Liver (tissue), 9 donors: Measurements from ENCODE around the gene KRTAP22-2. TPM values are rescaled to one million over a fixed set of nuclear protein-coding genes. Genes with fewer than 3 reads are reported as not detected.

Experiments
- DNase-seq: peaks from one replicate; pipeline ENCODE4 v3.0.0-alpha.2; 2017; ENCODE audit warnings: low spot score
- H3K27ac ChIP-seq, 2 donors: one replicate each; pipeline ENCODE4 v1.7.0; 2013; ENCODE audit warnings: inconsistent platforms in 2 of 2, low read length in 2 of 2, control low read depth in 1 of 2, low read depth in 1 of 2, mild to moderate bottlenecking in 1 of 2
- H3K27me3 ChIP-seq, 4 donors: one replicate each; pipeline versions ENCODE4 v1.6.1 to v1.7.0; 2013; ENCODE audit warnings: low read length in 3 of 4, inconsistent platforms in 1 of 4, mild to moderate bottlenecking in 1 of 4, moderate library complexity in 1 of 4; ENCODE audit not compliant: control insufficient read depth in 4 of 4, insufficient read depth in 4 of 4
- H3K36me3 ChIP-seq, 4 donors: one replicate each; pipeline versions ENCODE4 v1.6.1 to v1.7.0; 2013; ENCODE audit warnings: low read length in 3 of 4, mild to moderate bottlenecking in 3 of 4, low read depth in 1 of 4, moderate library complexity in 1 of 4; ENCODE audit not compliant: control insufficient read depth in 4 of 4, insufficient read depth in 3 of 4
- H3K4me1 ChIP-seq, 4 donors: one replicate each; pipeline versions ENCODE4 v1.6.1 to v1.7.0; 2013; ENCODE audit warnings: low read length in 3 of 4, mild to moderate bottlenecking in 3 of 4, moderate library complexity in 1 of 4; ENCODE audit not compliant: control insufficient read depth in 4 of 4, insufficient read depth in 4 of 4
- H3K4me3 ChIP-seq, 3 donors: one replicate each; pipeline versions ENCODE4 v1.6.1 to v1.7.0; 2013; ENCODE audit warnings: low read length in 3 of 3, control low read depth in 1 of 3, low read depth in 1 of 3, mild to moderate bottlenecking in 1 of 3
- H3K9ac ChIP-seq, 2 donors: one replicate each; pipeline ENCODE4 v1.7.0; 2013; ENCODE audit warnings: low read length in 2 of 2, mild to moderate bottlenecking in 2 of 2, moderate library complexity in 2 of 2, control low read depth in 1 of 2, low read depth in 1 of 2
- H3K9me3 ChIP-seq, 4 donors: one replicate each; pipeline versions ENCODE4 v1.6.1 to v1.7.0; 2013; ENCODE audit warnings: low read length in 3 of 4; ENCODE audit not compliant: control insufficient read depth in 4 of 4
- EGR1 ChIP-seq, 2 donors: IDR thresholded peaks; 2 replicates each; pipeline ENCODE4 v1.6.1; 2016 to 2018; ENCODE audit warnings: antibody characterized with exemption in 2 of 2, low read depth in 2 of 2
- FOXA1 ChIP-seq: IDR thresholded peaks from 2 replicates; pipeline ENCODE4 v1.6.1; 2016; ENCODE audit warnings: antibody characterized with exemption
- FOXA2 ChIP-seq: IDR thresholded peaks from 2 replicates; pipeline ENCODE4 v1.6.1; 2016; ENCODE audit warnings: antibody characterized with exemption
- GABPA ChIP-seq, 2 donors: IDR thresholded peaks in 1 of 2; conservative IDR thresholded peaks in 1 of 2; 2 replicates each; pipeline ENCODE4 v1.6.1; 2016; ENCODE audit warnings: antibody characterized with exemption in 2 of 2, mild to moderate bottlenecking in 1 of 2, moderate library complexity in 1 of 2
- HNF4A ChIP-seq, 2 donors: conservative IDR thresholded peaks; 2 replicates each; pipeline ENCODE4 v1.6.1; 2016; ENCODE audit warnings: antibody characterized with exemption in 2 of 2, mild to moderate bottlenecking in 2 of 2
- HNF4G ChIP-seq: IDR thresholded peaks from 2 replicates; pipeline ENCODE4 v1.6.1; 2016; ENCODE audit warnings: antibody characterized with exemption
- JUND ChIP-seq, 2 donors: IDR thresholded peaks; 2 replicates each; pipeline ENCODE4 v1.6.1; 2016; ENCODE audit warnings: antibody characterized with exemption in 2 of 2
- NR2F2 ChIP-seq: IDR thresholded peaks from 2 replicates; pipeline ENCODE4 v1.6.1; 2016; ENCODE audit warnings: antibody characterized with exemption
- RAD21 ChIP-seq, 2 donors: IDR thresholded peaks; 2 replicates each; pipeline ENCODE4 v1.6.1; 2016; ENCODE audit warnings: antibody characterized with exemption in 2 of 2, mild to moderate bottlenecking in 2 of 2
- RXRA ChIP-seq, 2 donors: IDR thresholded peaks; 2 replicates each; pipeline ENCODE4 v1.6.1; 2017 to 2018; ENCODE audit warnings: antibody characterized with exemption in 2 of 2, mild to moderate bottlenecking in 1 of 2
- SP1 ChIP-seq: IDR thresholded peaks from 2 replicates; pipeline ENCODE4 v1.6.1; 2018; ENCODE audit warnings: antibody characterized with exemption, mild to moderate bottlenecking
- TAF1 ChIP-seq: conservative IDR thresholded peaks from 2 replicates; pipeline ENCODE4 v1.6.1; 2016; ENCODE audit warnings: antibody characterized with exemption, mild to moderate bottlenecking
- YY1 ChIP-seq: IDR thresholded peaks from 2 replicates; pipeline ENCODE4 v1.6.1; 2016; ENCODE audit warnings: antibody characterized with exemption, mild to moderate bottlenecking
- WGBS: extraction: QIAGEN DNeasy Blood & Tissue Kit; methylation state at CpG from one replicate; pipeline ENCODE4 v1.1.7; 2013; 5-methylcytosine and 5-hydroxymethylcytosine counted together
- polyA plus RNA-seq, 2 donors: library from polyadenylated mRNA; stranded (reverse) in 1 of 2; unstranded in 1 of 2; fragments of 200-250 nt in 1 of 2; fragments of >200 nt in 1 of 2; fragmentation: Nextera tagmentation in 1 of 2; extraction: Ambion mirVana in 1 of 2; gene quantifications; one replicate each; pipeline versions ENCODE4 v1.2.1 to v1.2.3, GENCODE V29; 2013 to 2015
- total RNA-seq, 2 donors: library from RNA; depleted of rRNA; stranded (reverse); fragments of >200 nt; gene quantifications; one replicate each; pipeline ENCODE4 v1.2.3, GENCODE V29; 2014
- TF ChIP-seq, protein P1 (sequence below): IDR thresholded peaks from 2 replicates; pipeline ENCODE4 v1.6.1; 2016; ENCODE audit warnings: antibody characterized with exemption
- TF ChIP-seq, protein P2 (sequence below): IDR thresholded peaks from 2 replicates; pipeline ENCODE4 v1.6.1; 2016; ENCODE audit warnings: antibody characterized with exemption
- TF ChIP-seq, protein P3 (sequence below): IDR thresholded peaks from 2 replicates; pipeline ENCODE4 v1.6.1; 2016; ENCODE audit warnings: antibody characterized with exemption, mild to moderate bottlenecking
- donor health status: healthy.
- donor health status: healthy.
- donor health status: healthy.
- donor health status: healthy.
- donor health status: healthy.

The KRTAP22-2 gene
- total and polyA plus RNA-seq, 4 donors: not detected

DNA sequence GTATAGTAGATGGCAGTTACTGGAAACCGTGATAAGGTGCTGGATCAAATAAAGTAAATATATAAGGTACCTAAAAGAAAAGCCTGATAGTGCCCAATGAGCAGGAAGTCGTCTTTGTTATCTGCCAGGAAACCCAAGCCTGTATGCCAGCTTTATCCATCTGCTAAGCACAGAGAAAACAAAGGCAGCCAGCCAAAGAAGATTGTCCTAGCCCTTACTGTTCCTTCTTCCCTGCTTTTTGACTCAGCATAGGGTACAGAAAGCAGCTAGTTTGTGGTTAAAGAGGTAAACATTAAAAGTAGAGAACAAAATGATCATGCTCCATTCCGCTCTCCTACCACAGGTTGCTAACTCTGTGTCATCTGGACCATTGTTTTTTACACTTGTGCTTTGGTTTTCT lies 10.1 kb downstream of the KRTAP22-2 start:
- 53% methylated on average over 3 of the region's 3 CpGs for WGBS

DNA sequence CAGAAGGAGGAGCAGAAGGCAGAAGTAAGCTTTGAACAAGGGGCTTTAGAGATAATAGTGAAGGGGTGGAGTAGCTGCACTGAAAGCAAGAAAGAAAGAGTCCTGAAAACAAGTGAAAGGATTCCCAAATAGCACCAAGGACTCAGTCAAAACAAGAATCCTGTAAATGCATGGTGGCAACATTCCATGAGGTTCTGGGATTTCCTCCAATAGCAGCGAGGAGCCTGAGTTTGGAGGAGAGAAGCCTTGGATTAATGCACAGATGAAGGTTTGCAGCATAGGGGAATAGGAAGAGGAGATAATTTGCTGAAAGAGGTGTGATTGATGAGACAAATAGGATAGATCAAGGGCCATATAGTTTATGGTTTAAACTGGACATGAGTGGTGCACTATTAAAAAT lies 10.9 kb downstream of the KRTAP22-2 start:
- TF ChIP-seq FOXA2 (no peak), SP1 (no peak), TAF1 (no peak), YY1 (no peak), RAD21 (IDR thresholded peaks at IDR 0.05) (no peak), NR2F2 (no peak), EGR1 (IDR thresholded peaks at IDR 0.05; ENCODE audit: low read depth in 2 of 2) (no peak), HNF4G (no peak), JUND (IDR thresholded peaks at IDR 0.05) (no peak), RXRA (IDR thresholded peaks at IDR 0.05) (no peak), HNF4A (conservative IDR thresholded peaks at IDR 0.05) (no peak), GABPA (IDR thresholded peaks at IDR 0.05 in 1 of 2, conservative IDR thresholded peaks at IDR 0.05 in 1 of 2) (no peak), FOXA1 (no peak)
- TF ChIP-seq, protein P1, sequence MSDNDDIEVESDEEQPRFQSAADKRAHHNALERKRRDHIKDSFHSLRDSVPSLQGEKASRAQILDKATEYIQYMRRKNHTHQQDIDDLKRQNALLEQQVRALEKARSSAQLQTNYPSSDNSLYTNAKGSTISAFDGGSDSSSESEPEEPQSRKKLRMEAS: no peak
- TF ChIP-seq, protein P2, sequence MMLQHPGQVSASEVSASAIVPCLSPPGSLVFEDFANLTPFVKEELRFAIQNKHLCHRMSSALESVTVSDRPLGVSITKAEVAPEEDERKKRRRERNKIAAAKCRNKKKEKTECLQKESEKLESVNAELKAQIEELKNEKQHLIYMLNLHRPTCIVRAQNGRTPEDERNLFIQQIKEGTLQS: no peak
- TF ChIP-seq, protein P3, sequence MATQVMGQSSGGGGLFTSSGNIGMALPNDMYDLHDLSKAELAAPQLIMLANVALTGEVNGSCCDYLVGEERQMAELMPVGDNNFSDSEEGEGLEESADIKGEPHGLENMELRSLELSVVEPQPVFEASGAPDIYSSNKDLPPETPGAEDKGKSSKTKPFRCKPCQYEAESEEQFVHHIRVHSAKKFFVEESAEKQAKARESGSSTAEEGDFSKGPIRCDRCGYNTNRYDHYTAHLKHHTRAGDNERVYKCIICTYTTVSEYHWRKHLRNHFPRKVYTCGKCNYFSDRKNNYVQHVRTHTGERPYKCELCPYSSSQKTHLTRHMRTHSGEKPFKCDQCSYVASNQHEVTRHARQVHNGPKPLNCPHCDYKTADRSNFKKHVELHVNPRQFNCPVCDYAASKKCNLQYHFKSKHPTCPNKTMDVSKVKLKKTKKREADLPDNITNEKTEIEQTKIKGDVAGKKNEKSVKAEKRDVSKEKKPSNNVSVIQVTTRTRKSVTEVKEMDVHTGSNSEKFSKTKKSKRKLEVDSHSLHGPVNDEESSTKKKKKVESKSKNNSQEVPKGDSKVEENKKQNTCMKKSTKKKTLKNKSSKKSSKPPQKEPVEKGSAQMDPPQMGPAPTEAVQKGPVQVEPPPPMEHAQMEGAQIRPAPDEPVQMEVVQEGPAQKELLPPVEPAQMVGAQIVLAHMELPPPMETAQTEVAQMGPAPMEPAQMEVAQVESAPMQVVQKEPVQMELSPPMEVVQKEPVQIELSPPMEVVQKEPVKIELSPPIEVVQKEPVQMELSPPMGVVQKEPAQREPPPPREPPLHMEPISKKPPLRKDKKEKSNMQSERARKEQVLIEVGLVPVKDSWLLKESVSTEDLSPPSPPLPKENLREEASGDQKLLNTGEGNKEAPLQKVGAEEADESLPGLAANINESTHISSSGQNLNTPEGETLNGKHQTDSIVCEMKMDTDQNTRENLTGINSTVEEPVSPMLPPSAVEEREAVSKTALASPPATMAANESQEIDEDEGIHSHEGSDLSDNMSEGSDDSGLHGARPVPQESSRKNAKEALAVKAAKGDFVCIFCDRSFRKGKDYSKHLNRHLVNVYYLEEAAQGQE: no peak

More for the DNA sequence above, 10.1 kb downstream of the KRTAP22-2 start:
- Histone ChIP-seq H3K9me3 (no peaks in the 10 kb centered on the region), H3K27ac (no peak overlapping the region), H3K27me3 (peaks cover 0 to 5% (median 0%) of the 10 kb centered on the region in 4 donors), H3K4me1 (no peaks in the 10 kb centered on the region), H3K9ac (no peak overlapping the region), H3K36me3 (no peaks in the 10 kb centered on the region), H3K4me3 (no peak overlapping the region)
- DNase-seq: no peak
- TF ChIP-seq FOXA1 (no peak), GABPA (IDR thresholded peaks at IDR 0.05 in 1 of 2, conservative IDR thresholded peaks at IDR 0.05 in 1 of 2) (no peak), SP1 (no peak), NR2F2 (no peak), EGR1 (IDR thresholded peaks at IDR 0.05; ENCODE audit: low read depth in 2 of 2) (no peak), HNF4G (no peak), TAF1 (no peak)
- TF ChIP-seq, protein P2: no peak

More for the DNA sequence above, 10.9 kb downstream of the KRTAP22-2 start:
- Histone ChIP-seq H3K9ac (no peak overlapping the region), H3K4me1 (no peaks in the 10 kb centered on the region), H3K4me3 (no peak overlapping the region), H3K36me3 (no peaks in the 10 kb centered on the region), H3K9me3 (no peaks in the 10 kb centered on the region), H3K27me3 (peaks cover 0 to 5% (median 0%) of the 10 kb centered on the region in 4 donors), H3K27ac (no peak overlapping the region)
- no peak for DNase-seq
- WGBS: 58% methylated on average over 1 of the region's 1 CpG
